HEK293 (cell line): ENCODE data around the gene IL2.

ENCODE experiments used
- CTCF ChIA-PET: fragments of 350-600 bp; formaldehyde crosslinking; extraction: SDS; loops from one replicate; lab custom pipeline; 2021; ENCODE audit warnings: antibody characterized with exemption; lab: Yijun Ruan, JAX
- POLR2A ChIA-PET: fragments of 300-600 bp; formaldehyde crosslinking; extraction: SDS; loops from one replicate; lab custom pipeline; 2020; ENCODE audit warnings: antibody characterized with exemption, inconsistent platforms; lab: Yijun Ruan, JAX
- H3K27ac ChIP-seq: fragments of 200-500 bp; sonication (Bioruptor generic); 2 replicates; pipeline ENCODE4 v1.5.1; 2014; ENCODE audit warnings: low read depth, low read length, control low read depth, inconsistent platforms; ENCODE audit errors: extremely low read depth
- H3K36me3 ChIP-seq, 2 experiments: fragments of 200-500 bp in 1 of 2; sonication (Bioruptor generic) in 1 of 2; 1 replicate in 1 of 2; 2 replicates in 1 of 2; pipeline ENCODE4 v1.5.1; 2014 to 2017; ENCODE audit warnings: inconsistent platforms in 2 of 2, low read length in 2 of 2; ENCODE audit not compliant: control insufficient read depth in 2 of 2, insufficient read depth in 1 of 2
- H3K4me1 ChIP-seq: fragments of 200-500 bp; sonication (Bioruptor generic); 2 replicates; pipeline ENCODE4 v1.5.1; 2014; ENCODE audit warnings: mild to moderate bottlenecking, low read length, inconsistent platforms; ENCODE audit not compliant: control insufficient read depth, insufficient read depth
- H3K4me3 ChIP-seq: 2 replicates; pipeline ENCODE4 v1.5.1; 2011; ENCODE audit warnings: low read depth, mild to moderate bottlenecking, control low read depth, low read length, moderate library complexity
- H3K9me3 ChIP-seq: fragments of 200-500 bp; sonication (Bioruptor generic); 2 replicates; pipeline ENCODE4 v1.5.1; 2014; ENCODE audit warnings: low read depth, low read length, inconsistent platforms; ENCODE audit not compliant: control insufficient read depth, insufficient read depth
- BCL11A ChIP-seq: fragments of 450-650 bp; formaldehyde crosslinking; IDR thresholded peaks from 2 replicates; pipeline ENCODE4 v1.5.1; 2016; ENCODE audit warnings: low read depth, missing biosample characterization, missing genetic modification characterization
- FEZF1 ChIP-seq: fragments of 450-650 bp; formaldehyde crosslinking; IDR thresholded peaks from 2 replicates; pipeline ENCODE4 v1.5.1; 2016; ENCODE audit warnings: missing biosample characterization, missing genetic modification characterization
- KLF7 ChIP-seq: fragments of 450-650 bp; formaldehyde crosslinking; IDR thresholded peaks from 2 replicates; pipeline ENCODE4 v1.5.1; 2016; ENCODE audit warnings: missing biosample characterization, missing genetic modification characterization, borderline replicate concordance
- KLF9 ChIP-seq: fragments of 450-650 bp; formaldehyde crosslinking; IDR thresholded peaks from 2 replicates; pipeline ENCODE4 v1.5.1; 2016; ENCODE audit warnings: missing biosample characterization, missing genetic modification characterization, low read depth
- MEIS1 ChIP-seq: sonication (generic); formaldehyde crosslinking; IDR thresholded peaks from 2 replicates; pipeline ENCODE4 v1.8.1; 2022; ENCODE audit warnings: missing genetic modification reagents, mild to moderate bottlenecking, borderline replicate concordance
- SETDB1 ChIP-seq: IDR thresholded peaks from one replicate; pipeline ENCODE4 v1.6.1; 2017; ENCODE audit warnings: mild to moderate bottlenecking, low read length, moderate library complexity, mixed read lengths; ENCODE audit not compliant: insufficient read length
- ZBTB21 ChIP-seq: fragments of 450-650 bp; formaldehyde crosslinking; IDR thresholded peaks from 2 replicates; pipeline ENCODE4 v1.5.1; 2017; ENCODE audit warnings: missing biosample characterization, missing genetic modification characterization
- ZNF140 ChIP-seq: fragments of 450-650 bp; formaldehyde crosslinking; IDR thresholded peaks from 2 replicates; pipeline ENCODE4 v1.5.1; 2016; ENCODE audit warnings: missing biosample characterization, missing genetic modification characterization
- ZNF169 ChIP-seq: fragments of 450-650 bp; formaldehyde crosslinking; IDR thresholded peaks from 2 replicates; pipeline ENCODE4 v1.5.1; 2016; ENCODE audit warnings: missing biosample characterization, missing genetic modification characterization
- ZNF202 ChIP-seq: fragments of 450-650 bp; formaldehyde crosslinking; IDR thresholded peaks from 2 replicates; pipeline ENCODE4 v1.5.1; 2016; ENCODE audit warnings: missing biosample characterization, missing genetic modification characterization, borderline replicate concordance
- ZNF335 ChIP-seq: fragments of 450-650 bp; formaldehyde crosslinking; conservative IDR thresholded peaks from 2 replicates; pipeline ENCODE4 v1.5.1; 2016; ENCODE audit warnings: missing biosample characterization, missing genetic modification characterization
- ZNF629 ChIP-seq: fragments of 450-650 bp; formaldehyde crosslinking; IDR thresholded peaks from 2 replicates; pipeline ENCODE4 v1.5.1; 2017; ENCODE audit warnings: missing biosample characterization, missing genetic modification characterization
- ZNF670 ChIP-seq: fragments of 450-650 bp; formaldehyde crosslinking; IDR thresholded peaks from 2 replicates; pipeline ENCODE4 v1.5.1; 2016; ENCODE audit warnings: missing biosample characterization, missing genetic modification characterization, low read depth
- TF ChIP-seq, protein P1 (sequence below): fragments of 450-650 bp; formaldehyde crosslinking; IDR thresholded peaks from 2 replicates; pipeline ENCODE4 v1.5.1; 2016; ENCODE audit warnings: missing biosample characterization, missing genetic modification characterization
- TF ChIP-seq, protein P2 (sequence below): fragments of 450-650 bp; formaldehyde crosslinking; IDR thresholded peaks from 2 replicates; pipeline ENCODE4 v1.5.1; 2016; ENCODE audit warnings: missing biosample characterization, missing genetic modification characterization
- TF ChIP-seq, protein P3 (sequence below): fragments of 450-650 bp; formaldehyde crosslinking; IDR thresholded peaks from 2 replicates; pipeline ENCODE4 v1.5.1; 2017; ENCODE audit warnings: missing biosample characterization, missing genetic modification characterization
- TF ChIP-seq, protein P4 (sequence below): fragments of 450-650 bp; formaldehyde crosslinking; IDR thresholded peaks from 2 replicates; pipeline ENCODE4 v1.5.1; 2017; ENCODE audit warnings: missing biosample characterization, missing genetic modification characterization
- TF ChIP-seq, protein P5 (sequence below): fragments of 450-650 bp; IDR thresholded peaks from 2 replicates; pipeline ENCODE4 v1.5.1; 2018; ENCODE audit warnings: missing biosample characterization, mild to moderate bottlenecking, missing genetic modification characterization
- TF ChIP-seq, protein P6 (sequence below): fragments of 450-650 bp; formaldehyde crosslinking; IDR thresholded peaks from 2 replicates; pipeline ENCODE4 v1.5.1; 2016; ENCODE audit warnings: missing biosample characterization, missing genetic modification characterization, borderline replicate concordance

Gene IL2

DNA sequence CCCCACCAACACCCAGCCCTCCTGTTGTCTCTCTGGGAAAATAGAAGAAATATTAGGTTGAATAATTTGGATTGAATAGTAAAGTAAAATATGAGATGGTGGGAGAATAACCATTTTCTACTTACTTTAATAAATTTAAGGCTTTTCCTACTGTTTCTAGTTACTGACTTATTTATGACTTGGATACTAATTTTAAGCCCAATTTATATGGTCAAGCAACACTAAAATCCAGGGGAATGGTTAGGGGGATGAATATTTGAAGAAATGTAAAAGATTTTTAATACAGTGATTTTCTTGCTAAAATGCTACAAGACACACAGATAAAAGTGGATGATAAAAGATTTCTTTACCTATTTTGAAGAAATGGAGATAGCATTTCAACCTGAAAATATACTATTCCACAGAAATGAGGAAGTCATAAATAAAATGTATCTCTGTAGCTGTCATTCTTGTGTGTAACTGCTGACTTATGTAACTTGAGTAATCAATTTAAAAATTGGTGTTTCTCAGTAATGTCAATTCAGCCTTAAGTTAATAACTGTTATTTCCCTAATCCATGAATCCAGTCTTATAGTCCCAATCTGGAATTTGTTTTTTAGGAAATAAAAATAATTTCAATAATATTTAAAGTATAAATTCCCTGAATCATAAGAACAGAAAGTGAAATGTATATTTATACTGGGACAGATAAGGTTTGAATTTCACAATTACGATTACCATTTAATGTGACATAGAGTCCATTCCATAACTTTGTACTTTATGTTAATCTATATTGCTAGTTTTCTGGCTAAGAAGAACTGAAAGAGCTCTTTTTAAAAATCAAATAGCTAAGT lies 24.3 kb upstream of the IL2 start:
- ChIA-PET POLR2A (no interaction called here), CTCF (no interaction called here)
- Histone ChIP-seq H3K4me3 (no peak overlapping the region), H3K27ac (no peak overlapping the region), H3K4me1 (no peaks in the 10 kb centered on the region), H3K36me3 (no peaks in the 10 kb centered on the region), H3K9me3 (no peaks in the 10 kb centered on the region)
- TF ChIP-seq ZNF670 (no peak), FEZF1 (tag by site-specific recombination) (no peak), ZNF140 (tag by site-specific recombination) (no peak), SETDB1 (no peak)
- TF ChIP-seq, protein P1, sequence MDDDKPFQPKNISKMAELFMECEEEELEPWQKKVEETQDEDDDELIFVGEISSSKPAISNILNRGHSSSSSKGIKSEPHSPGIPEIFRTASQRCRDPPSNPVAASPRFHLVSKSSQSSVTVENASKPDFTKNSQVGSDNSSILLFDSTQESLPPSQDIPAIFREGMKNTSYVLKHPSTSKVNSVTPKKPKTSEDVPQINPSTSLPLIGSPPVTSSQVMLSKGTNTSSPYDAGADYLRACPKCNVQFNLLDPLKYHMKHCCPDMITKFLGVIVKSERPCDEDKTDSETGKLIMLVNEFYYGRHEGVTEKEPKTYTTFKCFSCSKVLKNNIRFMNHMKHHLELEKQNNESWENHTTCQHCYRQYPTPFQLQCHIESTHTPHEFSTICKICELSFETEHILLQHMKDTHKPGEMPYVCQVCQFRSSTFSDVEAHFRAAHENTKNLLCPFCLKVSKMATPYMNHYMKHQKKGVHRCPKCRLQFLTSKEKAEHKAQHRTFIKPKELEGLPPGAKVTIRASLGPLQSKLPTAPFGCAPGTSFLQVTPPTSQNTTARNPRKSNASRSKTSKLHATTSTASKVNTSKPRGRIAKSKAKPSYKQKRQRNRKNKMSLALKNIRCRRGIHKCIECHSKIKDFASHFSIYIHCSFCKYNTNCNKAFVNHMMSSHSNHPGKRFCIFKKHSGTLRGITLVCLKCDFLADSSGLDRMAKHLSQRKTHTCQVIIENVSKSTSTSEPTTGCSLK (tag by site-specific recombination), result no peak

DNA sequence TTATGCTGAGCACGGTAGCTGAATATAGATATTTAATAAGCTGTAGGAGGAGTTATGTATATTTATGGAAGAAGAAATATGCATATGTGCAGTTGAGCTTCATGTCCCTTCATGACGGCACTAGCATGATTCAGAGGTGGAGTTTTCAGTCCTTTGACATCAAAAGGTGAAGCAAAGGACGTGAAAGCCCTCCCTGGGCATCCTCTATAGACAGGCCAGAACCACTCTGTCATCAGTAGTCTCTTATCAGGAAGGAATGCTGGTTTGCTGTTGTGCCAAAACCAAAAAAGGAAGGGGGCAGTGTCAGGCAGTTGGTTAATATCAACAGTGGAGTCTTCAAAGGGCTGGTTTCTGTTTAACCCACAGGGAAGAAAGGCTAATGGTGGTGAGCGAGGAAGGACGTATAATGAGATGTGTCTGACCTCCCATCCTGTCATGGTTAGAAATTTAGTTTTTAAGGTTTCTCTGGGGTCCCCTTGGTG lies 23.5 kb upstream of the IL2 start:
- CTCF ChIA-PET, result no interaction called here
- H3K27ac ChIP-seq, result no peak overlapping the region
- POLR2A ChIA-PET, result no interaction called here
- H3K36me3 ChIP-seq, result no peaks in the 10 kb centered on the region
- no peaks in the 10 kb centered on the region for H3K4me1 ChIP-seq
- no peaks in the 10 kb centered on the region for H3K9me3 ChIP-seq
- H3K4me3 ChIP-seq, result no peak overlapping the region
- TF ChIP-seq BCL11A (tag by site-specific recombination) (no peak), MEIS1 (CRISPR knock-in tag) (no peak), KLF9 (tag by site-specific recombination) (no peak), ZBTB21 (tag by site-specific recombination) (no peak), ZNF335 (no peak), ZNF629 (tag by site-specific recombination) (no peak), KLF7 (no peak), ZNF169 (tag by site-specific recombination) (no peak), ZNF202 (tag by site-specific recombination) (no peak)
- TF ChIP-seq, protein P2, sequence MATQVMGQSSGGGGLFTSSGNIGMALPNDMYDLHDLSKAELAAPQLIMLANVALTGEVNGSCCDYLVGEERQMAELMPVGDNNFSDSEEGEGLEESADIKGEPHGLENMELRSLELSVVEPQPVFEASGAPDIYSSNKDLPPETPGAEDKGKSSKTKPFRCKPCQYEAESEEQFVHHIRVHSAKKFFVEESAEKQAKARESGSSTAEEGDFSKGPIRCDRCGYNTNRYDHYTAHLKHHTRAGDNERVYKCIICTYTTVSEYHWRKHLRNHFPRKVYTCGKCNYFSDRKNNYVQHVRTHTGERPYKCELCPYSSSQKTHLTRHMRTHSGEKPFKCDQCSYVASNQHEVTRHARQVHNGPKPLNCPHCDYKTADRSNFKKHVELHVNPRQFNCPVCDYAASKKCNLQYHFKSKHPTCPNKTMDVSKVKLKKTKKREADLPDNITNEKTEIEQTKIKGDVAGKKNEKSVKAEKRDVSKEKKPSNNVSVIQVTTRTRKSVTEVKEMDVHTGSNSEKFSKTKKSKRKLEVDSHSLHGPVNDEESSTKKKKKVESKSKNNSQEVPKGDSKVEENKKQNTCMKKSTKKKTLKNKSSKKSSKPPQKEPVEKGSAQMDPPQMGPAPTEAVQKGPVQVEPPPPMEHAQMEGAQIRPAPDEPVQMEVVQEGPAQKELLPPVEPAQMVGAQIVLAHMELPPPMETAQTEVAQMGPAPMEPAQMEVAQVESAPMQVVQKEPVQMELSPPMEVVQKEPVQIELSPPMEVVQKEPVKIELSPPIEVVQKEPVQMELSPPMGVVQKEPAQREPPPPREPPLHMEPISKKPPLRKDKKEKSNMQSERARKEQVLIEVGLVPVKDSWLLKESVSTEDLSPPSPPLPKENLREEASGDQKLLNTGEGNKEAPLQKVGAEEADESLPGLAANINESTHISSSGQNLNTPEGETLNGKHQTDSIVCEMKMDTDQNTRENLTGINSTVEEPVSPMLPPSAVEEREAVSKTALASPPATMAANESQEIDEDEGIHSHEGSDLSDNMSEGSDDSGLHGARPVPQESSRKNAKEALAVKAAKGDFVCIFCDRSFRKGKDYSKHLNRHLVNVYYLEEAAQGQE (tag by site-specific recombination), result no peak
- TF ChIP-seq, protein P3, sequence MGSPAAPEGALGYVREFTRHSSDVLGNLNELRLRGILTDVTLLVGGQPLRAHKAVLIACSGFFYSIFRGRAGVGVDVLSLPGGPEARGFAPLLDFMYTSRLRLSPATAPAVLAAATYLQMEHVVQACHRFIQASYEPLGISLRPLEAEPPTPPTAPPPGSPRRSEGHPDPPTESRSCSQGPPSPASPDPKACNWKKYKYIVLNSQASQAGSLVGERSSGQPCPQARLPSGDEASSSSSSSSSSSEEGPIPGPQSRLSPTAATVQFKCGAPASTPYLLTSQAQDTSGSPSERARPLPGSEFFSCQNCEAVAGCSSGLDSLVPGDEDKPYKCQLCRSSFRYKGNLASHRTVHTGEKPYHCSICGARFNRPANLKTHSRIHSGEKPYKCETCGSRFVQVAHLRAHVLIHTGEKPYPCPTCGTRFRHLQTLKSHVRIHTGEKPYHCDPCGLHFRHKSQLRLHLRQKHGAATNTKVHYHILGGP (tag by site-specific recombination), result no peak
- TF ChIP-seq, protein P4, sequence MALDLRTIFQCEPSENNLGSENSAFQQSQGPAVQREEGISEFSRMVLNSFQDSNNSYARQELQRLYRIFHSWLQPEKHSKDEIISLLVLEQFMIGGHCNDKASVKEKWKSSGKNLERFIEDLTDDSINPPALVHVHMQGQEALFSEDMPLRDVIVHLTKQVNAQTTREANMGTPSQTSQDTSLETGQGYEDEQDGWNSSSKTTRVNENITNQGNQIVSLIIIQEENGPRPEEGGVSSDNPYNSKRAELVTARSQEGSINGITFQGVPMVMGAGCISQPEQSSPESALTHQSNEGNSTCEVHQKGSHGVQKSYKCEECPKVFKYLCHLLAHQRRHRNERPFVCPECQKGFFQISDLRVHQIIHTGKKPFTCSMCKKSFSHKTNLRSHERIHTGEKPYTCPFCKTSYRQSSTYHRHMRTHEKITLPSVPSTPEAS, result no peak
- TF ChIP-seq, protein P5, sequence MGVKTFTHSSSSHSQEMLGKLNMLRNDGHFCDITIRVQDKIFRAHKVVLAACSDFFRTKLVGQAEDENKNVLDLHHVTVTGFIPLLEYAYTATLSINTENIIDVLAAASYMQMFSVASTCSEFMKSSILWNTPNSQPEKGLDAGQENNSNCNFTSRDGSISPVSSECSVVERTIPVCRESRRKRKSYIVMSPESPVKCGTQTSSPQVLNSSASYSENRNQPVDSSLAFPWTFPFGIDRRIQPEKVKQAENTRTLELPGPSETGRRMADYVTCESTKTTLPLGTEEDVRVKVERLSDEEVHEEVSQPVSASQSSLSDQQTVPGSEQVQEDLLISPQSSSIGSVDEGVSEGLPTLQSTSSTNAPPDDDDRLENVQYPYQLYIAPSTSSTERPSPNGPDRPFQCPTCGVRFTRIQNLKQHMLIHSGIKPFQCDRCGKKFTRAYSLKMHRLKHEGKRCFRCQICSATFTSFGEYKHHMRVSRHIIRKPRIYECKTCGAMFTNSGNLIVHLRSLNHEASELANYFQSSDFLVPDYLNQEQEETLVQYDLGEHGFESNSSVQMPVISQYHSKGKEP (tag by site-specific recombination), result no peak
- TF ChIP-seq, protein P6, sequence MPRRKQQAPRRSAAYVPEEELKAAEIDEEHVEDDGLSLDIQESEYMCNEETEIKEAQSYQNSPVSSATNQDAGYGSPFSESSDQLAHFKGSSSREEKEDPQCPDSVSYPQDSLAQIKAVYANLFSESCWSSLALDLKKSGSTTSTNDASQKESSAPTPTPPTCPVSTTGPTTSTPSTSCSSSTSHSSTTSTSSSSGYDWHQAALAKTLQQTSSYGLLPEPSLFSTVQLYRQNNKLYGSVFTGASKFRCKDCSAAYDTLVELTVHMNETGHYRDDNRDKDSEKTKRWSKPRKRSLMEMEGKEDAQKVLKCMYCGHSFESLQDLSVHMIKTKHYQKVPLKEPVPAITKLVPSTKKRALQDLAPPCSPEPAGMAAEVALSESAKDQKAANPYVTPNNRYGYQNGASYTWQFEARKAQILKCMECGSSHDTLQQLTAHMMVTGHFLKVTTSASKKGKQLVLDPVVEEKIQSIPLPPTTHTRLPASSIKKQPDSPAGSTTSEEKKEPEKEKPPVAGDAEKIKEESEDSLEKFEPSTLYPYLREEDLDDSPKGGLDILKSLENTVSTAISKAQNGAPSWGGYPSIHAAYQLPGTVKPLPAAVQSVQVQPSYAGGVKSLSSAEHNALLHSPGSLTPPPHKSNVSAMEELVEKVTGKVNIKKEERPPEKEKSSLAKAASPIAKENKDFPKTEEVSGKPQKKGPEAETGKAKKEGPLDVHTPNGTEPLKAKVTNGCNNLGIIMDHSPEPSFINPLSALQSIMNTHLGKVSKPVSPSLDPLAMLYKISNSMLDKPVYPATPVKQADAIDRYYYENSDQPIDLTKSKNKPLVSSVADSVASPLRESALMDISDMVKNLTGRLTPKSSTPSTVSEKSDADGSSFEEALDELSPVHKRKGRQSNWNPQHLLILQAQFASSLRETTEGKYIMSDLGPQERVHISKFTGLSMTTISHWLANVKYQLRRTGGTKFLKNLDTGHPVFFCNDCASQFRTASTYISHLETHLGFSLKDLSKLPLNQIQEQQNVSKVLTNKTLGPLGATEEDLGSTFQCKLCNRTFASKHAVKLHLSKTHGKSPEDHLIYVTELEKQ (tag by site-specific recombination), result no peak
